HuH-7 (cell line): ENCODE results near the gene THSD7A.
"Not testable (repeated sequence)": the region's sequence is repeated elsewhere in the genome, so short reads cannot be mapped to it uniquely, and the experiment has no call there.

Experiments
- DNase-seq: peaks from one replicate; pipeline ENCODE4 v3.0.0; 2011; ENCODE audit warnings: low spot score

THSD7A gene

DNA sequence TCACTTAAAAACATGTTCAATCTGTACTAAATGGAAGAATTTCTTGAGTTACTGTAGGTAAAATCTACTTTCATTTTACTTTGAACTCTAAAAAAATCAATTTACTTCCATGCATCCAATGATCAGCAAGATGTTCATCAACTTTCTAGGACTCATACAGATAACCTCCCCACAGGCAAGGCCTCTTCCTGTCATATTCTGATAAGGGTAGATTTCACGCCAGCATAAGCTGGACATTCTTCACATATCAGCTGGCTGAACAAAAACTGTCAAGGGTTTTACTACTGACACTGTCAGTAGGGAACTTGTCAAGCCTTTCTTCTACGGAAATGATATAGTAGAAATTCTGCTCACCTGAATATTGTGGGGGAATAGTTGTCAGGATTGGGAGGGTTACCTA is 244.9 kb downstream of the THSD7A start:
- DNase-seq = no peak

DNA sequence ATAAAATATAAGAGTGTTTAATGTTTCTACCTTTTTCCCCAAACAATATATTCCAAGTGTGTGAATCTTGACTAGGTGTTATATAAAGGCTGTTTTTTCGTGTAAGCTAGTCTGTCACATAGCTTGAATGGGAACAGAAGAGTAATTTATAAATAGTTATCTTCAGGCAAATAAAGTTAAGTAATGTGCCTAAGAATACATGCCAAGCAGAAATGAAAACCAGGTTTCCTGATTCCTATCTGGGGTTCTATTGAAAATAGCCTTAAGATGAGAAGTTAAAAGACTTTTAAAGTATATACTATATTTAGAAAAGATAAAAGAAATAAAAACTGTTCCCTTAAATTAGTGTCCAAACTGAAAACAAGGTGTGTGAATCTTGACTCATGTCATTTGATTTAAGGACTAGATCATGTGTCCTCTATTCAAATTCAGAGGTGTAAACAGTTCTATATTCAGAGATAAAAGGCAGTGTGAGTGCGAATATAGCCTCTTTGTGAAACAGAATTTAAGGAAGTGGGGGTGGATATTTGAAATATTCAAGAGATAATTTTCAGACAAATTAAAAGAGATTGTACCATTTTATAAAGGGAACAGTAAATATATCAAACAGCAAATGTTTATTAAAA is 247.5 kb downstream of the THSD7A start:
- no peak for DNase-seq

DNA sequence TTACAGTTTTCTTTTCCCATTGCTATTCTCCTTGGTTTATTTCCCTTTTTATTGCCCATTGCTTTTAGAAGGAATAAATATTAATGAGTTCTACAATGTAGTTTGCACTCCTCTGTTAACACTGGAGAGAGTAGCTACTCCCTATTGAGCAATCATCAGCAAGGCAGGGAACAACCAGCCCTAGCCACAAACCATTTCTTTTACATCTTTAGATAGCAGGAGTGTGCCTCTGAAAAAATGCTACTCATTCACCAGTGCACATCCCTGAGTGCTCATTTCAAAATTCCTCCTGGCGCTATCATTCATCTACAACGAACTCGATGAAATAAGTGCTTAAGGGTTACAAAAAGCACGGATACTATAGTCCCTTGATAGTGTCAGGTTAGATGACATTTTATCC is 252.9 kb downstream of the THSD7A start:
- DNase-seq = peak; percentile 10

DNA sequence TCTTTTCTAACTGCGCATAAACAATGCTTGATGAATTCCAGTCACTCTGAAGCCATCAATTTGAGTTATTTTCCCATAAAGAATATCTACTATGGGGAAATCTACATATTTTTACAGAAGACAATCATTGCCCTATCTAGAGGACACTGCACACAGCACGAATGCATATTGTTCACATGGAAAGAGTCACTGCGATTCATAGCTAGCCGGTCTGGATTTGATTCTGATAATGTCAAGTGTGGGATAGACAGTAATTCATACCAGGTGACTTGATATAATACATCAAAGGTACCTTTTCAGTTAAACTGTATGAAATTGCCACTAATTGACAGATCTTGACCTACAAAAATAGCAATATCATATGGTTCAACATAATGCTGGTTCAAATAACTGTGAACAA is 255.7 kb downstream of the THSD7A start:
- no peak for DNase-seq

DNA sequence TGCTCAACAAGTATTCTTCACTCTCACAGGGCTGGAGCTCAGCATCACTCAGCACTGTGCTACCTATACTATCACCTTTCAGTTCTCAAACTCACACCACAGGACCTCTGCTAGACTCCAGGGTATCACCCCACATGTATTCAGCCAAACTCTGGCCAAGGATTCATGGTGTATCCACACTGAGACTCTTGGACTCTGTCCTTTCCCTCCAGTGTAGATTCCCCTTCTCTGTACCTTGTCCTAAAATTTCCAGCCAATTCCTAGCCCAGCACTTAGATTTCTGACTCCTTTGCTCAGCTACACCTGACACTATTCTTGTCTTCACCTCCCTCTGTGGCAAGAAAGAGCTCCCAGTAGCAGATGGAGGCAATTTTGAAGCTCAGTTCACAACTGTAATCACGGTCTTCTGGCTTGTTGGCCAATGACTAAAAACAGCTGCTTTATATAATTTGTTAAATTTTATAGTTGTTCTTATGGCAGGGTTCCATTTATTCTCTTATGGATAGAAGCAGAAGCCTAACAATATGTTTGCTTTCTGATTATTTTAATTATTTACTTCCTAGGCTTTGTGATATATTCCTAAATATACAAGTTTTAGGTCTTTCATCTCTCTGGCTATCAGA is 258.8 kb downstream of the THSD7A start:
- no peak for DNase-seq

DNA sequence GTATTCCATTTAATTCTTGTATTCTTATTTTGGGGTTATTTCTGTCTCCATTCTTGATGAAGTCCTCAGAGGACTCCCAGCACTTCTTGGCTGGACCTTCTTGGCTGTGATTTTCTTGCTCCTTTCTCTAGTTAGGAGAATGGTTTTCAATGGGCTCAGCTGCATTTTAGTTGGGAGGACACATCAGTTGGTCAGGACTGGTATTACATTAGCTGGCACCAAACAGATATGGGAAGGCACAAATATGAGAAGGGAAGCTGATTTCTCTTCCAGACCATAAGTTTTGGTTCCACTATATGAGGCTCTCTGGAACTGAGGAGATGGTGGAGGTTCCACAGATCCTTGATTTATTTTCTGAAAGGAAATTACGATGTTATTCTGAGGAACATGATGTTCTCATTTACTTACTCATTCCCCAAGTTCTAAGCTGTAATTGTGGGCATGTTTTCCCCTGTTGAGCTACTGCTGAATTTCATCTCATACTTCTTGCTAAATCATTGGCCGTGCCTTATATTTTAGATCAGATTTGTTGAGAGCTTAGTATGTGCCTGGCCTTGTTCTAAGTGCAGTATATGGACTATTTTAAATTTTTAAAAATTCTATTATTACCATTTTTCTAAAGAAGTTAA is 261.0 kb downstream of the THSD7A start:
- no peak for DNase-seq

DNA sequence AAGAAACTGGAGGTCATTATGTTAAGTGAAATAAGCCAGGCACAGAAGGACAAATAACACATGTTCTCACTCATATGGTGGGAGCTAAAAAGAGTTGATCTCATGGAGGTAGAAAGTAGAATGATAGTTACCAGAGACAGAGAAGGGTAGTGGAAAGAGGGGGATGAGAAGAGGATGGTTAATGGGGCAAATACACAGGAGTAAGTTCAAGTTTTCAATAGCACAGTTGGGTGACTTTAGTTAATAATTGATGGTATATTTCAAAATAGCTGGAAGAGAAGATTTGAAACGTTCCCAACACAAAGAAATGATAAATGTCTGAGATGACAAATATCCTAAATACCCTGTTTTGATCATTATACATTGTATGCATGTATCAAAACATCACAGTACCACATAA is 261.8 kb downstream of the THSD7A start:
- DNase-seq = no peak

DNA sequence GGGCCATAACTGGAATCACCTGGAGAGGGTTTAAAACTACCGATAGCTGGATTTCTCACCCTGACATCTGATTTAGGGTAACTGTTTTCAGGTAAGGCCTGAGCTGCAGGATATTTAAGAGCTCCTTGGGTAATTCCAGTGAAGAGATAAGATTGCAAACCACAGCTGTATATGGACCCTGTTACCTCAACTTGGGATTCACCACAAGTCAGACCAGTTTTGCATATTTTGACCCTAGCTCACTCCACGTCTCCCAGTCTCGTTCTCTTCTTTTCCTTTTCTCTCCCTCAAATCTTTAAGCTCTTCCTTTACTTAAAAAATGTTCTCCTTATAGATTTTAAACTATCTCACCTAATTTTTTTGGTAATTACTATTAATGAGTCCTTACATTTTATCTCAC is 264.4 kb downstream of the THSD7A start:
- DNase-seq = no peak

DNA sequence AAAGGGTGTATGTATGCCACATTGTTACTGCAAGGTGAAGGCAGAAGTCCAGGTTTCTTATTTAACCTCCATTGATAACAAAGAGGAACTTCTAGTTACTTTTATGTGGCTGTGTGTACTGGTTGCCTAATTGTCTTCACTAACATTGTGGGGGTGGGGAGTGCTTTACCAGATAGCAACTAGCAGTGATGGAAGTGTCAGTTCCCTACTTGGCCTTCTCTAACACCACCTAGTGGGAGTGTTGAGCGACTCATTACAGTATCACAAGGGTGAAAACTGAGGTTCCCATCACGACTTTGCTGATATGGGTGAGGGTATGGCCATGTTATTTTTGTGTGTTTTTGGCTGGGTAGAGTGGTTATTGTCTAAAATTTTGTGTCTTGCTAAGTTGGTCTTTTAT is 274.4 kb downstream of the THSD7A start:
- peak; percentile 65 for DNase-seq

DNA sequence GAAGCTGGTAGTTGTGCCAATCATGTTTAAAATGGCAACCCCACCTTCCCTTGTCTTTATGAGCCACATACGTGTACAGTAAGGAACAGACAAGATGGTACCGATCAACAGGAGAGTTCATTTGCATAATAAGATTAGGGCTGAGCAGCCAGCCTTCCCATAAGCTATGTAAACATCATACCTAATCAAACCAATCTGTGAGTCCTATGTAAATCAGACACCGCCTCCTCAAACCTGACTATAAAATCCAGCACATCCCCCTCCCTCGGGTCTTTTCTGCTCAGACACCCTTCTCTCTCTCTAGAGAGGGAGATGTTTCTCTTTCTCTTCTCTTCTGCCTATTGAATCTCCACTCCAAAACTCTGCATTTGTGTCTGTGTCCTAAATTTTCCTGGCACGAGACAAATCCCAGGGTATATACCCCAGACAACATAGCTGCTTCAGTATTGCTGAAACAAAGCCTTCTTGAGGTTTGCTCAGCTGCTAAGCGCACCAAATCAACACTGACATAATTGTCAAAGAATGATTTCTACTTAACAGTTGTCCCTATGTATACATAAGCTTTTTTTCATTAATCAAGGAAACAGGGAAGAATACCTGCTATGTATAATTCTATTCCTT is 279.2 kb downstream of the THSD7A start:
- DNase-seq = no peak

DNA sequence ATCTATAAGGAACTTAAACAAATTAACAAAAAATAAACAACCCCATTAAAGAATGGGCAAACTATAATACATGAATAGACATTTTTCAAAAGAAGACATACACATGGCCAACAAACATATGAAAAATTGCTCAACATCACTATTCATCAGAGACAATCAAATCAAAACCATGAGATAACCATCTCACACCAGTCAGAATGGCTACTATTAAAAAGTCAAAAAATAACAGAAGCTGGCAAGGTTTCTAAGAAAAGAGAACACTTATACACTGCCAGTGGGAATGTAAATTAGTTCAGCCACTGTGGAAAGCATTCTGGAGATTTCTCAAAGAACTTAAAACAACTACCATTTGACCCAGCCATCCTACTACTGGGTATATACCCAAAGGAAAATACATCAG is 280.5 kb downstream of the THSD7A start:
- DNase-seq = no peak

DNA sequence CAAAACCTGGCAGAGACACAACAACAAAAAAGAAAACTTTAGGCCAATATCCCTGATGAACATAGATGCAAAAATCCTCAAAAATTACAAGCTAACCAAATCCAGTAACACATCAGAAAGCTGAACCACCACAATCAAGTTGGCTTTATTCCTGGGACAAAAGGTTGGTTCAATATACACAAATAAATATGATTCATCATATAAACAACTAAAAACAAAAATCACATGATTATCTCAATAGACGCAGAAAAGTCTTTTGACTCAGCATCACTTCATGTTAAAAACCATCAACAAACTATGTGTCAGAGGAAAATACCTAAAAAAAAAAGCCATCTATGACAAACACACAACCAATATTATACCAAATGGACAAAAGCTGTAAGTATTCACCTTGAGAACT is 283.5 kb downstream of the THSD7A start:
- no peak for DNase-seq

DNA sequence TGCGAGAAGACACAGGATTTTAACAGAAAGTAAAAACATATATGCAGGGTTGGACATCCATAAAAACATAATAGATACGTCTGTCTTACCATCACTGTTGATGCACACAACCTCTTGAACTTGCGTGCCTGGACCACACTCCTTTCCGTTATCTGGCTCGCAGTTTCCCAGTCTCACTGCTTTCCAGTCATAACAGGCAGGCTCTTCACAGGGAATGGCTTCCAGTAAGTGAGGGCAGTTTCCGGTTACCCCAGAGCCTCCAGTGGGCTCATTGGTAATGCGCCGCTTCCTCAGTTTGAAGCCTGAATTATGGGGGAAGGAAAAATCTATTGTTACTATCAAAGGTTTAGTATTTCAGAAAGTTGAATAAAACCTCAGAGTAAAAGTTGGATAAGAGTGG is 290.7 kb downstream of the THSD7A start:
- DNase-seq = no peak

DNA sequence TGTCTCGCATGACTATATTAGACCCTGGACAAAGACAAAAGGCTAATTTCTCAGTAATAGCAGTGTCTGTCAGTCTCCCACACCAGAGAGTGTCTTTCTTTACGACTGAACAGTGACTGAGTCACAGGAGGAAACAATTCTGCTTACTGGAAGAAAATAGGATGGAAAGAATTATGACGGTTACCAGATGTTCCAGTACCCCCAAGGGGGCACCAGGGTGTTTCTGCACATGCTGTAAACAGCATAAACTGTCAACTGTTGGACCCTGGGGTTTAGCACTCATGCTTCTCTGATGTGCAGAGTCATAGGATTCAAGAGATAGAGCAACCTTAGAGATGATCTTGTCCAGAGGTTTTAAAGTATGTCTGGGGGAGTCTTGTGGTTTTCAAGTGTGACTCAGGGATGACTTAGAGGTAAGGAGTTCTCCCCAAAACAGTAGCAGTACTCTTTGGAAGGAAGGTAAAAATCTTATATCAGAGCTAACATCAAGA is 291.7 kb downstream of the THSD7A start:
- DNase-seq = no peak

DNA sequence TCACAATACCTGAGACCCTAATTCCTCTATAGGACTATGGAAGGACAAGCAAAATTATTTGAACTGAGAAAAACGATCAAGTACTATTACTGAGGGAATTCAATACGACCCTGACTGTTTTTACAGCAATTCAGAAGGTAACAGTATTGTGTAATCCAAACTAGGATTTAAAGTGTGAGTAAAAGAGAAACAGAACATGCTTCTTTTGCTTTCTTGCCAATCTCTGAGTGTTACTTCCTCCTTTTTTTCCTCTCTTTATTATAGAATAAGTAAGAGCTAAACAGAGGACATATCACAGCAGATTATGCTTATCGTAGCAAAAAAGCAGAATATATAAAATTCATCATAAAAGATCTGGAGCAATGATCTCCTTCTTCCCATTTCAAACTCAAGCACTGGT is 292.1 kb downstream of the THSD7A start:
- DNase-seq = no peak

DNA sequence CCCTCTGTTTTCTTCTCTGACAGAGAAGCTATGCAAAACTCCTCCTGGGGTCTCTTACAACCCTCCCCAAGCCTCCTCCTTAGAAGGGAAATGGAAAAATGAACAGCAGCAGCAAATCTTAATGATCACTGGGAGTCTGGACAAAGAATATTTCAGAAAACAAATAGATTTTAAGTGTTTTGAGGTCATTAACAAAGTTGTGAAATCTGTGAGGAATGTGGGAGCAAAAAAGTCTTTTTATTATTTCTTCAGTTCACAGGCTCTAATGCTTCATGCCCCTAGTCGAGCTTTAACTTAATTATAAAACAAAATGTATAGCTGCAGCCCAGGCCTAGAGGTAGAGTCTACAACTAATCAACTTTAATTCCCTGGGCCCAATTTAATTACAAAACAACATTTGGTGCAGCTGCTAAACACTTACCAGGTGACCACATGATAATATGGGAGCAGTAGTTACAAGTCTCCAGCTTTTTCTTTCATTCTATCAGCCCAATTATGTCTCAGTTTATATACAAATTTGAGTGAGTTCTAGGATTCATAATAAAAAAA is 293.2 kb downstream of the THSD7A start:
- DNase-seq = no peak

DNA sequence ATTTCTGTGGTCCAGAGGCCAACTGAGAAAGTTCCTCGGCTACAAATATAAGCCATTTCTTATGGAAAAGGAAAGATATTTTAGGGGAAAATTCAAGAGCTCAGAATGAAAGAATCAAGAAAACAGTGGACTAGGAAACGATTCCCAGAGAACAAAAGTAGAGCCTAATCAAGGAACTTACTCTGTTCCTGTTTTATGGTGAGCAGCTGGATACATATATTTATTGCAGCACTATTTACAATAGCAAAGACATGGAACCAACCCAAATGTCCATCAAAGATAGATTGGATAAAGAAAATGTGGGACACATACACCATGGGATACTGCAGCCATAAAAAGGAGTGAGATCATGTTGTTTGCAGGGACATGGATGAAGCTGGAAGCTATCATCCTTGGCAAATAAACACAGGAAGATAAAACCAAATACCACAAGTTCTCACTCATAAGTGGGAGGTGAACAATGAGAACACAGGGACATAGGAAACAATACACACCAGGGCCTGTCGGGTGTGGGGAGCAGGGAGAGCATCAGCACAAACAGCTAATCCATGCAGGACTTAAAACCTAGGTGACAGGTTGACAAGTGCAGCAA is 298.7 kb downstream of the THSD7A start:
- no peak for DNase-seq

DNA sequence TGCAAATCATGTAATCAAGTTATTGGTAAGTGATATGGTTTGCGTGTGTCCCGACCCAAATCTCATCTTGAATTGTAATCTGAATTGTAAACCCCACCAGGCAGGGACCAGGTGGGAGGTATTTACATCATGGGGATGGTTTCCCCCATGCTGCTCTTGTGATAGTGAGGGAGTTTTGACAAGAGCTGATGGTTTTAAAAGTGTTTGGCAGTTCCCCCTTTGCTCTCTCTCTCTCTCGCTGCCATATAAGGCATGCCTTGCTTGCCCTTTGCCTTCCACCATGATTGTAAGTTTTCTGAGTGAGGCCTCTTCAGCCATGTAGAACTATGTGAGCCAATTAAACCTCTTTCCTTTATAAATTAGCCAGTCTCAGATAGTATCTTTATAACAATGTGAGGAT is 302.6 kb downstream of the THSD7A start:
- DNase-seq = no peak

DNA sequence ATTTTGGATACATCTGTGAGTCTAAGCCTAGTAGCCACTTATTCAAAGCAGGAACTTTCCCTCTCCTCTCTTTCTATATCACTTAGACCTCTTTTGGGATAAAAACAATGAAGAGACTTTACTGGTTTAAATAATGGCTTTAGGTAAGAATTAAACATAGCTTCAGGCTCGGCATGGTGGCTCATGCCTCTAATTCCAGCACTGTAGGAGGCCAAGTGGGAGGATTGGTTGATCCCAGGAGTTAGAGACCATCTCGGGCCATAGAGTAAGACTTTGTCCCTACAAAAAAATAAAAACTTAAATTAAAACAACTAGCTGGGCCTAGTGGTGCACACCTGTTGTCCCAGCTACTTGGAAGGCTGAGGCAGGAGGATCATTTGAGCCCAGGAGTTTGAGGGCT is 304.3 kb downstream of the THSD7A start:
- no peak for DNase-seq

DNA sequence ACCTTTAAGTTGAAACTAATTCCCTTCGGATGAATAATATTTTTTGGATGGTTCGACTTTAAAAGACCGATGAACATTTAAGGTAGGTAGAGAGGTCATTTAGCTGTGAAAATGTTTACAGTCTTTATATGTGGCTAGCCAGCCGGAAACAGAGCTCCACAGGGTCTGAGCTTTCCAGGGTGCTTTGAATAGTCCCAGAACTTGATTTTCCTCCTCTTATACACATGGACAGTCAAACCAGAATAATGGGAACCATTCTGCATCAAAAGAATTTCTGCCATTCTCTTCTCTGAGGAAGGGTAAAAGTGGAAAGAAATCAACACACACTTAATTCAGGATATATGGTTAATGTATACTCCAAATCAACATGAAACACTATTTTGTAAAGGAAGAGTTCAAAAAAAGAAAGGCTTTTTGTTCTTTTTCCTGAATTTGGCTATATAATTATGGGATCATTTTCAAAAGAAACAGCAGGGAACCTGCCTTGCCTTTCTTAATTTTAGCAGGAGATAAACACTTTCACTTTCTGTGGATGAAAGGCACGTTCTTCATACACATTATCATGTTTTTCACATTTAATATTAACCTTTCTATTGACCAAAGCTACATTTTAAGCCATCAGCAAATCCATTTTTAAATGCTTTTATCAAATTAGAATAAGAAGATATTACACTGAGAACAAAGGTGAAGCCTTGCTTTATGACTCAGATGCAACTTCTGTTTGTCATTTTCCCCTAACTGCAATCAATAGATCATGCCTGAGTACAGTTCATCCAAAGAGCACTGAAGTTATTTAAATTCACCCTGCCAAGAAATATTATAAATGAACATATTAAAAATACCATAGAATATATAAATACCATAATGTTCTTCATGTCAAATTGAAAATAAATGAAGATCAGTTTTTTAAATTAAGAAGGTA is 307.3 kb downstream of the THSD7A start:
- no peak for DNase-seq

DNA sequence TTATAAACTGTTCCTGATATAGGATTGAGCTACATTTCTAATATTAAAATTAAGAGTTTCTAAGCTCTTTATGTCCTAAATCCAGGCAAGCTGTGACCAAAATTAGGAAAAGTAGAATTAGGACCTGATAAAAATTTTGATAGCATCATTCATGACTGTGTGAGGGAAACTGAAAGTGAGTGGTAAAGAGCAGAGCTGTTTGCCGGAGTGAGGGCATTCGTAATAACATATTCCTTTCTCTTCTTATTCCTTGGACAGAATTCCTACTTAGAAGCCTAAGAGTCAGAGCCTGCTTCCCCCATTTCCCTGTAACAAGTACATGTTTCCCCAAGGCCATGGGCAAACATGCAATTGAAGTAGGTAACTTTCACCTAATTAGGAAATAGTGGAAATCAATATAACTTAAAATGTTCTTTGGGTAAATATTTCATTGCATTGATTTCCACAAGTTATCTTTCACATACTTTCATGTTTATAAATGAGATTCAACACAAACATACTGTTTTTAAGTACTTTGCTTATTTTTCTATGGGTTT is 310.0 kb downstream of the THSD7A start:
- DNase-seq = not testable (repeated sequence)
